GOT3 (cell line): ENCODE results near the gene FCSK.
"Not testable (repeated sequence)": the region's sequence is repeated elsewhere in the genome, so short reads cannot be mapped to it uniquely, and the experiment has no call there.

Experiments used
- DNase-seq: peaks from one replicate; lab custom pipeline; 2025; ENCODE audit warnings: mixed read lengths; lab: John Stamatoyannopoulos, UW

FCSK gene

DNA sequence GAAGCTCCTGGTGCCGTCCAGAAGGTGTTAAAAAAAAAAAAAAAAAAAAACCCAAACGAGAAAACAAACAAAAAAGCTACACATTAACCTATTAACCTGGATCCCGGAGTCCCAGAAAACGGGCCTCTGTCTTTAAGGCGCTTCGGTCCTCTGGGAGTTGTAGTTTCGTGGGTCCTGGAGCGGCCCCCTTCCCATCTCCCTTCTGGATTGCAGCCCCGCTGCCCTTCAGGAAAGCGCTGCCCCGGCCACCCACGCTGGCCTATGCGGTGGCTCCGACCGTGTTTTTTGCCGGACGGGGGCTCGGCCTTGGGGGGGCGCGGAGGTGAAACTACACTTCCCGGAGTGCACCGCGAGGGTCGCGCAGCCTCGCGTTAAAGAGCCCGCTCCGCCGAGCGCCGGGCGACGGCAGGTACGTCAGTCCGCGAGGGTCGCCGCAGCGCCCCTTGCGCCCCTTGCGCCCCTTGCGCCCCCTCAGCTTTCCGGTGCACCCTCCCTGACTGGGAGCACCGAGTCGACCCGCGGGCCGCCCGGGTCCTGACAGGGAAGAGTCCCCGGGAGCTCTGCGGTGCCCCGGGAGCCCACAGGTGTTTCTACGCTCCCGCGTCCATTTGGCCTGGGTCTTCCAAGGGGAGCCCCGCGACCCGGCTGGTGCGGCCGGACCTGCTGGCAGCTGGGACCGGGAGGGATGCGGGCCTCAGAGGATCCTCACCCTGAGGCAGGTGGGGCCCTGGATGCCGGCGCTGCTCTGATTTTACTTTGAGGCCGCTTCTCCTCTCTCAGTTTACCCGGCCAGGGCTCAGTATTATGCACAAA is at the start of gene FCSK:
Gene FCSK, plus strand, starts transcription at position 374 of the 813 bp plus-strand sequence. CDS start 8,596 bp downstream, outside the sequence.
- DNase-seq = peak; percentile 34

DNA sequence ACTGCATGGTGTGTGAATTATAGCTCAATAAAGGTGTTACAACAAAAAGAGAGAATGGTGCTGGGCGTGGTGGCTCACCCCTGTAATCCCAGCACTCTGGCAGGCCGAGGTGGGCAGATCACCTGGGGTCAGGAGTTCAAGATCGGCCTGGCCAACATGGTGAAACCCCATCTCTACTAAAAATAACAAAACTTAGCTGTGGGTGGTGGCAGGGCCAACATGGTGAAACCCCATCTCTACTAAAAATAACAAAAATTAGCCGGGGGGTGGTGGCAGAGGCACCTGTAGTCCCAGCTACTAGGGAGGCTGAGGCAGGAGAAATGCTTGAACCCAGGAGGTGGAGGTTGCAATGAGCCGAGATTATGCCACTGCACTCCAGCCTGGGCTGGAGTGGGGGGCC is 48.3 kb upstream of the FCSK start:
- not testable (repeated sequence) for DNase-seq

- no peak for DNase-seq
These were observed 46.6 kb upstream of the FCSK start for GRCh38 chr16:70407811-70408274.

- no peak for DNase-seq
These were observed 43.7 kb upstream of the FCSK start for GRCh38 chr16:70410734-70411133.

GRCh38 chr16:70412385-70412784 is 42.0 kb upstream of the FCSK start:
- DNase-seq = no peak

DNA sequence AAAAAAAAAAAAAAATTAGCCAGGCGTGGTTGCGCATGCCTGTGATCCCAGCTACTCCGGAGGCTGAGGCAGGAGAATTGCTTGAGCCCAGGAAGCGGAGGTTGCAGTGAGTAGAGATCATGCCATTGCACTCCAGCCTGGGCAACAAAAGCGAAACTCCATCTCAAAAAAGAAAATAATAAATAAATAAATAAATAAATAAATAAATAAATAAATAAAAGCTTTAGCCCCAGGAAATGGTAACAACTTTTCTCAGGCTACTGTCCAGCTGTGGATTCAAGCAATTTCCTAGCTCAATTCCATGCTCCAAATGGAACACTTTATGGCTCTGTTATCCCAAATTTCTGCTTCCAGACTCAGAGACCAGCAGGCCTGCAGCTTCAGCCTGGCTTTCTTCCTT is 40.8 kb upstream of the FCSK start:
- not testable (repeated sequence) for DNase-seq

GRCh38 chr16:70416748-70417616 is 37.4 kb upstream of the FCSK start:
- DNase-seq = no peak

DNA sequence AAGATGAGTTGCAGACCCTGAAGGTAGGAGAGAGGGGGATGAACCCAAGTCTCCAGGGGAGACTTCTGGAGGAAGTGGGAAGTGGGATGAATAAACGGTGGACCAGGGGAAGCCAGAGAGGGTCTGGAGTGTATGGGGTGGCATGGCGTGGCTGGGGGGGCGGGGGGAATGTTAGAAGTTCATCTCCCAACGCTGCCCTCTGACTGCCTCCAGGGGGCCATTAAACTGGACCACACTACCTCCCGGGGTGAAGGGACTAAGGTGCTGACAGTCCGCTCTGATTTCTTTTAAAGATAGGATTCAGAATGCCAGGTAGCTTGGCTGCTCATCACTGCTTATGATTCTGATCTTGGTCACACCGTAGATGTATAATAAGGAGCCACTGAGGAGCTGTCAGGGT is 36.7 kb upstream of the FCSK start:
- DNase-seq = no peak

- DNase-seq = no peak
These were observed 36.0 kb upstream of the FCSK start for GRCh38 chr16:70418274-70418992.

DNA sequence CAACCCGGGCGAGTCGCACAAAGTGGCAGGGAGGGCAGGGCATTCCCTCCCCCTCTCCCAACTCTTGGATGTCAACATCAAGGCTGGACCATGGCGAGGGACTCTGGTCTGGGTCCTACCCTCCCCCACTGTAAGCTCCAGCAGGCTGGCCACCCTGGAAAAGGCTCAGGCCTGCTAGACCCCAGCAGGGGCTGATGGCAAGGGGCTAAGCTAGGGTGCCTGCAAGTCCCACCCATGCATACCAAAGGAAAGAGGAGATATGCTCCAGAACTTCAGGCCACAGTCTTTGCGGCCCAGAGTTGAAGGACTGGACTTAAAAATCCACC is 35.4 kb upstream of the FCSK start:
- DNase-seq = no peak

- DNase-seq = no peak
These were observed 34.7 kb upstream of the FCSK start for GRCh38 chr16:70419384-70420327.

GRCh38 chr16:70421014-70421413 is 33.4 kb upstream of the FCSK start:
- DNase-seq = no peak

- DNase-seq = no peak
These were observed 32.7 kb upstream of the FCSK start for GRCh38 chr16:70421473-70422311.

DNA sequence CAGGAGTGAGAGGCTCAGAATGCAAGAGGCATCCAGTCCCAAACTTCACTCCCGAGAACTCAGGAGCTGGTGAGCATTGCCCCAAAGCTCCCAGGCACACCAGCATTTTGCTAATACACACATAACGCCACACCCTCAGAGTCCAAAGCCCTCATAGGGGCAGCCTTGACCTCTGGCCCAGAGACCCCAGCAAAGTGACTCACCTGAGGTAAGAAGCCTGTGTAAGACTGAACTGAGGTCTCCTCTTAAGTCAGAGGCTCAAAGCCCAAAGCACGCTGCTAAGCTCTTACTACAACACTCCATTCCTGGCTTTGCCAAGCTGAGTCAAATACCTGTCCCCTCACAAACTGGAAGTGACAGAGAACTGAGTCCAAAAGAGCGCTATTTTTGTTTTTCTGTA is 31.9 kb upstream of the FCSK start:
- DNase-seq = no peak

DNA sequence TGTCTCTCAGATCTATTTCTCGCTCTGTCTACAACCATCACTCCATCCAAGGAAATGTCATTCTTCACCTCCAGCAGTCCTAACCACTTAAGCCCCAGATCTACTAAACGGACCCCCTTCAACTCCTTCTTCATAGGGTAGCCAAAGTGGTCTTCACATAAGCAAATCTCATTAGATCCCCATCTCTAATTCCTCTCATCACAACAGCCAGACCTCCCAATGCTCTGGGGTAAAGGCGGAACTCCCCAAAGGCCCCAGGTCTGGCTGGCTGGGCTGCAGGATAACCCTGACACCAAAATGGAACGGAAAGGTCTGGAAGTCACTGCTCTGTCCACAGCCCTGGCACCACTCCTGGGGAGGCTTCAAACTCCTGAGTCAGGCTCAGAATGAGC is 26.6 kb upstream of the FCSK start:
- DNase-seq = no peak

DNA sequence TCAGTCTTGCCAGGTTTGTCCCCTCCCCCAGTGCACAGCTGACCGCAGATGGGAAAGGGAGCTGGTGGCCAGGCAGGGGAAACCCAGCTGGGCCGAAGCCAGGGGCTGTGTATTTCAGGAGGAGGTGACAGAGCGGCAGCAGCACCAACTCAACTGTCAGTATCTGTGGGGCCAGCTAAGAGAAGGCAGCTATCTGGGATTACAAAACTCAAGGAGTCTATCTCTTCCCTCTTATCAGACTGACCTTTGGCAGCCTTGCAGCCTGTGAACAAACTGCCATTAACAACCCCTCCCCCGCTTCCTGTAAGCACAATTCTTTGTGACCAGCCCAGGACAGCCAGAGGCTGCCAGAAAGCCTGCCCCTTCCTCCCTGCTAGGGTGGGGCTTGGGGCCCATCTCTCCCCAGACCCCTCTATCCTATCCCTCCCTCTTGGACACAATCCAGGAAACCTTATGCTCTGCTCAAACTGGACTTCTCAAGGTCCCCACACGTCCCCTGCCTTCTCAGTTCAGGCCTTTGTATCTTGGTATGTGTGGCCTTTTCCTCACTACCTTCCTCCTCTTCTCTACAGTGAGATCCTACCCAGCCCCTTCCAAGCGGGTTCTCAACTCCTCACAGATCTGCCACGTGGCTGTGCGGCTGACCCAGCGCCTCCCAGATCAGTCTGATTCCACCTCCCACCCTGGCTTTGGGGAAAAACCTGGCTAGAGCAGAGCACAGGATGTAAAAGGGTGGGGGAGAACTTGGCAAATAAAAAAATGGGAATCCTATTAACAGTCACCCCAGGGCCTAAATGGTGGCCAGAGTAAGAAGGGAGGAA is 26.0 kb upstream of the FCSK start:
- DNase-seq = peak; percentile 65

DNA sequence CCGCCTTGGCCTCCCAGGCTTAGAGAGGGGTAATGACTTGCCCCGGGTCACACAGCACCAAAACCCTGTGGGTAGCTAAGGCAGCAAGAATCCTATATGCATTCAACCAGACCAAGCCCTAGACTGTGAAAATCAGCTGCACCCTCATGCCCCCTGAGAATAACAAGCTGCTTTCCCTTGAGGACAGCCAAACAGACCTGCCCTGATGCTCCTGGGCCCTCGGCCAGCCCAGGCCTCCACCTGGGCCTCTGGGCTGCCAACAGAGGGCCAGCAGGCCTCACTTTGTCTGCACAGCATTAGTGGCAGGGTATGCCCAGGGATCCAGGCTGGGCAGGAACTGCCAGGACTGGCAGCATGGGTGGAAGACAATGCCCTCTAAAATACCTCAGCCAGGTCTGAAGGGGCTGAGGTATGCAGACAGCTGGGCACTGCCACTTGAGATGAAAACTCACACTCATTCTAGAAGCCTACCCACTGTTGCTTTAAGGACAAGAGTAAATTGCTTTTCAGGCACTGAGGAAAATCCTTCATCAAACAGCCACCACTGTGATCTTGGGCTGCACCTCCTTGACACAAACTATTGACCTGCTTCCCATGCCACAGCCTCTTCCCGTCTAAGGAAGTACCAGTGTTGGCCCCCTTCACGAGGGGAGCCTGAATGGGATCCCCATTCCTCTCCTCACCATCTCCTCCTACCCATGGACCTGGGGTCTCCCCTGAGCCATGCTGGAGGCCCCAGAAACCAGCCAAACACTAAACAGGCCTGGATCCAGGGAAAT is 24.3 kb upstream of the FCSK start:
- DNase-seq = no peak

- DNase-seq = no peak
These were observed 23.5 kb upstream of the FCSK start for GRCh38 chr16:70430667-70431536.
